Stimulated activated CD4-positive, alpha-beta T cell treated with anti-CD3 and anti-CD28 coated beads, Interleukin-1b, Interleukin-23, amount 100 ng/mL, for 48 hours (primary cell): ENCODE measurements around the gene CHRNB4.

Source experiments
- DNase-seq: peaks from one replicate; pipeline ENCODE4 v3.0.0-alpha.2; 2020

Gene CHRNB4

GRCh38 chr15:78630886-78631633 is 9.9 kb downstream of the CHRNB4 start:
- DNase-seq, result no peak

GRCh38 chr15:78629716-78630065 is 11.3 kb downstream of the CHRNB4 start:
- DNase-seq, result no peak

GRCh38 chr15:78629031-78629715 is 11.8 kb downstream of the CHRNB4 start:
- DNase-seq, result no peak

- no peak for DNase-seq
Measured at GRCh38 chr15:78628227-78628626, 12.8 kb downstream of the CHRNB4 start.

- no peak for DNase-seq
Measured at GRCh38 chr15:78627348-78627747, 13.7 kb downstream of the CHRNB4 start.

- DNase-seq, result no peak
Measured at GRCh38 chr15:78626381-78626995, 14.5 kb downstream of the CHRNB4 start.

- DNase-seq, result no peak
Measured at GRCh38 chr15:78625606-78626280, 15.3 kb downstream of the CHRNB4 start.

- no peak for DNase-seq
Measured at GRCh38 chr15:78624651-78625590, 16.1 kb downstream of the CHRNB4 start.

- no peak for DNase-seq
Measured at GRCh38 chr15:78623786-78624497, 17.1 kb downstream of the CHRNB4 start.

GRCh38 chr15:78621810-78622402 is 19.1 kb downstream of the CHRNB4 start:
- DNase-seq, result no peak

- DNase-seq, result no peak
Measured at GRCh38 chr15:78620527-78621421, 20.2 kb downstream of the CHRNB4 start, which contains the start of gene CHRNA3. CHRNA3 (minus strand) TSS chr15:78620996; CDS start chr15:78620794, 202 bp downstream.

GRCh38 chr15:78620021-78620526 is 20.9 kb downstream of the CHRNB4 start:
- no peak for DNase-seq

- DNase-seq, result no peak
Measured at GRCh38 chr15:78619022-78619950, 21.7 kb downstream of the CHRNB4 start.

- DNase-seq, result peak; percentile 77
Measured at GRCh38 chr15:78618490-78618934, 22.5 kb downstream of the CHRNB4 start.

- DNase-seq, result no peak
Measured at GRCh38 chr15:78618064-78618463, 22.9 kb downstream of the CHRNB4 start.

GRCh38 chr15:78617516-78617915 is 23.5 kb downstream of the CHRNB4 start:
- DNase-seq, result no peak

GRCh38 chr15:78617076-78617475 is 23.9 kb downstream of the CHRNB4 start:
- DNase-seq, result no peak

GRCh38 chr15:78616506-78616905 is 24.5 kb downstream of the CHRNB4 start:
- no peak for DNase-seq
